Glutamatergic neuron (in vitro differentiated cells): Measurements from ENCODE around the gene TMEM181. TPM values are rescaled to one million over a fixed set of nuclear protein-coding genes. Genes with fewer than 3 reads are reported as not detected.

ENCODE experiments used
- DNase-seq: peaks from one replicate; pipeline ENCODE4 v3.0.0; 2022
- H3K27ac Mint-ChIP-seq: one replicate; pipeline ENCODE4 v1.8.0; 2020; ENCODE audit warnings: mild to moderate bottlenecking, mixed read lengths, inconsistent platforms; ENCODE audit not compliant: unreplicated experiment
- H3K27me3 Mint-ChIP-seq: one replicate; pipeline ENCODE4 v1.8.0; 2020; ENCODE audit warnings: mild to moderate bottlenecking, moderate library complexity, mixed read lengths, inconsistent platforms; ENCODE audit not compliant: unreplicated experiment
- H3K36me3 Mint-ChIP-seq: one replicate; pipeline ENCODE4 v1.8.0; 2020; ENCODE audit warnings: mild to moderate bottlenecking, mixed read lengths, inconsistent platforms; ENCODE audit not compliant: unreplicated experiment
- H3K4me1 Mint-ChIP-seq: one replicate; pipeline ENCODE4 v1.8.0; 2020; ENCODE audit warnings: mild to moderate bottlenecking, low read depth, mixed read lengths, inconsistent platforms; ENCODE audit not compliant: unreplicated experiment
- H3K4me3 Mint-ChIP-seq: one replicate; pipeline ENCODE4 v1.8.0; 2020; ENCODE audit warnings: mild to moderate bottlenecking, mixed read lengths, inconsistent platforms; ENCODE audit not compliant: unreplicated experiment
- H3K9me3 Mint-ChIP-seq: one replicate; pipeline ENCODE4 v1.8.0; 2020; ENCODE audit warnings: mild to moderate bottlenecking, moderate library complexity, mixed read lengths, inconsistent platforms; ENCODE audit not compliant: unreplicated experiment
- CTCF ChIP-seq: fragments of 200-600 bp; sonication (generic); IDR thresholded peaks from one replicate; pipeline ENCODE4 v1.5.0; 2021; ENCODE audit not compliant: partially characterized antibody, unreplicated experiment
- total RNA-seq: library from RNA; stranded (reverse); fragmentation: NEBNext Ultra II Directional; extraction: Animal tissue kit (Norgen Biotek cat#: 25700); gene quantifications from one replicate; pipeline ENCODE4 v1.2.1, GENCODE V29; 2021; ENCODE audit not compliant: unreplicated experiment

Gene TMEM181
- total RNA-seq, 1 donor from 2014 or later: 44.3 TPM

- TF ChIP-seq CTCF: no peak
- DNase-seq: no peak
- Mint-ChIP-seq H3K27ac (peak overlapping the region; percentile 76), H3K27me3 (peaks cover 14% of the 10 kb centered on the region), H3K9me3 (peaks cover 24% of the 10 kb centered on the region), H3K4me1 (peaks cover 78% of the 10 kb centered on the region), H3K36me3 (peaks cover 6% of the 10 kb centered on the region), H3K4me3 (peak overlapping the region; percentile 50)
These were observed 33.8 kb downstream of the TMEM181 start for GRCh38 chr6:158593670-158594069.

- TF ChIP-seq CTCF: peak; percentile 29
- H3K27ac Mint-ChIP-seq: peak overlapping the region; percentile 92
- H3K4me1 Mint-ChIP-seq: peaks cover 73% of the 10 kb centered on the region
- H3K36me3 Mint-ChIP-seq: peaks cover 6% of the 10 kb centered on the region
- no peak overlapping the region for H3K4me3 Mint-ChIP-seq
- peaks cover 22% of the 10 kb centered on the region for H3K9me3 Mint-ChIP-seq
- peaks cover 18% of the 10 kb centered on the region for H3K27me3 Mint-ChIP-seq
- DNase-seq: no peak
These were observed 35.3 kb downstream of the TMEM181 start for GRCh38 chr6:158595223-158595622.

GRCh38 chr6:158596861-158597260 is 37.0 kb downstream of the TMEM181 start:
- H3K4me3 Mint-ChIP-seq: peak overlapping the region; percentile 74
- no peaks in the 10 kb centered on the region for H3K36me3 Mint-ChIP-seq
- H3K27me3 Mint-ChIP-seq: peaks cover 14% of the 10 kb centered on the region
- peaks cover 17% of the 10 kb centered on the region for H3K9me3 Mint-ChIP-seq
- TF ChIP-seq CTCF: no peak
- peak; percentile 69 for DNase-seq
- H3K27ac Mint-ChIP-seq: peak overlapping the region; percentile 99
- peaks cover 57% of the 10 kb centered on the region for H3K4me1 Mint-ChIP-seq

- Mint-ChIP-seq H3K36me3 (no peaks in the 10 kb centered on the region), H3K27ac (peak overlapping the region; percentile 99), H3K4me3 (peak overlapping the region; percentile 76), H3K4me1 (peaks cover 55% of the 10 kb centered on the region), H3K9me3 (peaks cover 20% of the 10 kb centered on the region), H3K27me3 (peaks cover 14% of the 10 kb centered on the region)
- TF ChIP-seq CTCF: no peak
- DNase-seq: no peak
These were observed 37.7 kb downstream of the TMEM181 start for GRCh38 chr6:158597565-158597964.

- DNase-seq: no peak
- H3K9me3 Mint-ChIP-seq: peaks cover 18% of the 10 kb centered on the region
- peak overlapping the region; percentile 84 for H3K27ac Mint-ChIP-seq
- no peak overlapping the region for H3K4me3 Mint-ChIP-seq
- H3K4me1 Mint-ChIP-seq: peaks cover 57% of the 10 kb centered on the region
- TF ChIP-seq CTCF: no peak
- peaks cover 15% of the 10 kb centered on the region for H3K27me3 Mint-ChIP-seq
- H3K36me3 Mint-ChIP-seq: no peaks in the 10 kb centered on the region
These were observed 39.7 kb downstream of the TMEM181 start for GRCh38 chr6:158599635-158600034.
